CD4-positive, alpha-beta T cell treated with Interleukin-21 for 1 hour (primary cell): Measurements from ENCODE around the gene TESK2.
"Not testable (repeated sequence)": the region's sequence is repeated elsewhere in the genome, so short reads cannot be mapped to it uniquely, and the experiment has no call there.

Source experiments
- DNase-seq: peaks from one replicate; pipeline ENCODE4 v3.0.0-alpha.2; 2020

Gene TESK2

DNA sequence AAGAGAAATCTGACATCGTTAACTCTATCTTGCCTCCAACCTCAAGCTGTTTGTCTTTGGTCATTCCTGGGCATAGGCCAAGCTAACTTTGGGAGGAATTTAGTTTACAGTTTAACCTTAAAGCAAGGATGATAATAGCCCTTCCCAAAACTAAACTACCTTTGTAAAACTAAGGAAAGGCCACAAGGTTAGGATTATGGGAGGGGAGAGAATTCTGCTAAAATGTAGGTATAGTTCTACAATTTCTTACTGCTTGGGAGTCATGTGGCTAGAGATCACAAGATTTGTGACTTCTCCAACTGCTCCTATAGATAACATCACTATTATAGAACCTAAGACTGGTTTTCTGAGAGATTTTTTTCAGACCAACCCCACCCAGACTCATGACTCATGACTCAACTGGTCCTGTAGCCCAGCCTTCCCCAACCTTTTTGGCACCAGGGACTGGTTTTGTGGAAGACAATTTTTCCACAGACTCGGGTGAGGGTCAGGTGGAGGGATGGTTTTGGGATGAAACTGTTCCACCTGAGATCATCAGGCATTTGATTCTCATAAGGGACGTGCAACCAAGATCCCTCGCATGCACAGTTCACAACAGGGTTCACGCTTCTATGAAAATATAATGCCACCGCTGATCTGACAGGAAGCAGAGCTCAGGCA, 80.0 kb downstream of the TESK2 start:
- no peak for DNase-seq

- no peak for DNase-seq
These were observed 81.7 kb downstream of the TESK2 start for GRCh38 chr1:45409276-45409675.

- no peak for DNase-seq
These were observed 83.2 kb downstream of the TESK2 start for GRCh38 chr1:45407629-45408287.

- no peak for DNase-seq
These were observed 85.3 kb downstream of the TESK2 start for GRCh38 chr1:45405636-45406035.

DNA sequence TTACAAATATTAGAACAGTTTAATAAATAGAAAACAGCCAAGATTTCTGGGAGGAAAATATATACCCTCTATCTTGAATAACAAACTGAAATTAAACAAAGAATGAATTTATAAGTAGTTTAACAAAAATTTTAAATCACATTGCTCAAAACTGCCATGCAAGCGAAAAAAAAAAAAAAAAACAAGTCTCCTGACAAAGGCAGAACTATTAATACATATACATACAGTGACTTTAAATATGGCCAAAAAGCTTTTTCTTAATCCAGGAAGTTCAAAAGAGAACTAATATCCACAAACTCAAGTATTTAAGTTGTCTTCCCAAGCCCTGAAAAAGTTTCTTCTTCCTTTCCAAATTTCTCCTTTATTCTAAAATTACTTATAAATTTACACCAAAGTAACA, 87.2 kb downstream of the TESK2 start:
- DNase-seq, result no peak

DNA sequence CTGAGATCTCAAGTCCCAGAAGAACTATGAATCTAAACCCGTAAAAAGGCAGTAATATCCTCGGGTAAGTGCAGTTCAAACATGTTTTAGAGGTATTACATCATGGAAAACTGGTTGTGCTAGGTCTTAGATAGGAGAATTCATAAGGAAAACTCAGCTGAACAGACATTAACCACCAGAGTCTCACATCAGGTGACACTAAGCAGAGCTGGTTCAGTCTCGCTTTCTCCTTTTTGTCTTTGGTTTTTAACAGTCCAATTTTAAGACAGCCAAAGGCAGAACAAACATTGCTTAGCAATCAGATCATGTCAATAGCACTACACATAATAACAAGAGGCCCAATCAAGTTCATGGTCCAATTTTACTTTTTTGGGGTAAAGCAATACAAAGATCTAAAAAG, 87.7 kb downstream of the TESK2 start:
- DNase-seq, result no peak

DNA sequence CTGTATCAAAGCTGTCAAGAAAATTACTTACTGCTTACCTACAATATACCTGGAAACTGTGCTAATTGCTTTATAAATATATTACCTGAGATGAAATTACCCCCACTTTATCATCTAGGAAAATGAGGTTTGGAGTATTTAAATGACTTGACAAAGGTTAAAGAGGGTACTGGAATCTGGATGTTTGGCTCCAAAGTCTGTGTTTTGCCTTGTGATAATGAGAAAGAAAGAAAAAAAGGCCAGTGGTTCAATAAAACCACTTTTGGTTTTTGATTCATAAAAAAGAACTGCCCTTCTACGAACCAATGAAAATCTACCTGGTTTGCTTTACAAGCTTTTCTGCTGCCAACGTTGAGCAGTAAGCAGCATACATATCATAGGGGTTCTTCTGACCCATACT, 89.4 kb downstream of the TESK2 start:
- DNase-seq, result no peak

GRCh38 chr1:45400049-45400448, 90.9 kb downstream of the TESK2 start:
- no peak for DNase-seq

- DNase-seq, result no peak
These were observed 93.7 kb downstream of the TESK2 start for GRCh38 chr1:45397285-45397684.

DNA sequence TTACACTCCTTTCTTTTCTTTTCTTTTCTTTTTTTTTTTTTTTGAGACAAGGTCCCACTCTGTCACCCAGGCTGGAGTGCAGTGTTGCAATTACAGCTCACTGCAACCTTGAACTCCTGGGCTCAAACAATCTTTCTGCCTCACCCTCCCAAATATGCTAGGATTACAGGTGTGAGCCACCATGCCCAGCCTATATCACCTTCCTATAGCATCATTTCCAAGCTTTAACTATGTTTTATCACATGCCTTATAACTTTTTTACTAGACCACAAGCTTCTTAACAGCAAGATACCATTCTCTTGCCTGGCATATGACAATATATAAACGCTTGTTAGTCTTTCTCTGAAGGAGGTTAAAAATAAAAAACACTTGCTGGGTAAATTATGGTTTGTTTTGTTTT, 95.4 kb downstream of the TESK2 start:
- DNase-seq, result no peak

DNA sequence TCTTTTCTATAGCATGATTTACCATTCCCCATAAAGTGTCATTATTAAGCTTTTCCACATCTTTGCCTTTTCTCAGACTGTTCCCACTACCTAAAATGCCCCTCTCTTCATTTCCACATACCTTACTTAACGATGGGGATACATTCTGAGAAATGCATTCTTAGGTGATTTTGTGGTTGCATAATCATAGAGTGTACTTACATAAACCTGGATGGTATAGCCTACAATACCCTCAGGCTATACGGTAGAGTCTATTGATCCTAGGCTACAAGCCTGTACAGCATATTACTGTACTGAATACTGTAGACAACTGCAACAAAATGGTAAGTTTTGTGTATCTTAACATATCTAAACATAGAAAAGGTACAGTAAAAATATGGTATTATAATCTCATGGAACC, 95.9 kb downstream of the TESK2 start:
- no peak for DNase-seq

DNA sequence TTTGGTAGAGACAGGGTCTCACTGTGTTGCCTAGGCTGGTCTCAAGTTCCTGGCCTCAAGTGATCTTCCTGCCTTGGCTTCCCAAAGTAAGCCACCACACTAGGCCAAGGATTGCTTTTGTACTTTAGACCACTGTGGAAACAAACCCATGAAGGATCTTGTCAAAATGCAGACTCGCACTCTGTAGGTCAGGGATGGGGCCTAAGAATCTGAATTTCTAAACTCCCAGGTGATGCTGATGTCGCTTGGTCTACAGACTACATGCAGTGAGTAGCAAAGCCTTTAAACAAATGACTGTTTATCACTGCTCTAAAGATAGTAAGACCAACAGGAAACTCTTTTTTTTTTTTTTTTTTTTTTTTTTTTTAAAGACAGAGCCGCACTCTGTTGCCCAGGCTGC, 96.6 kb downstream of the TESK2 start:
- peak; percentile 13 for DNase-seq

DNA sequence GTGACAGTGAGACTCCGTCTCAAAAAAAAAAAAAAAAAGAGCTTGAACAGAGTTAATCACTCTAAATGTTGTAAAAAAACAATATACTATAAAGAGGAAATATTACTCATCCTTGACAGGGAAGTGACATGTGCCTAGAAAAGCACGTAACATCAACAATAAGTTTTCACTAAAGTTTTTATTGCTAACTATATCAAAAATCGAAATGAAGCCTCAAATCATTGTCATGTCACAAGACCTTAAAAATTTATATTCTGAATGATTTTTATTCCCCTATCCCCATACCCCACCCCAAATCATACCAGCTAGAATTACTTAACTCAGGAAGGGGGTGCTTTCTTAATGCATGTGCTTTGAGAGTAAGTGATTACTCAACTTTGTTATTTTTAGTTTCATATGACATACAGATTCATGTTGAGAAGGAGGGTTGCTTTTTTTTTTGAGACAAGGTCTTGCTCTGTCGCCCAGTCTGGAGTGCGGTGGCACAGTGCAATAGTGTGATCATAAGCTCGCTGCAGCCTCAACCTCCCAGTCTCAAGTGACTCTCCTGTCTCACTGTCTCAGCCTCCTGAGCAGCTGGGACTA, 97.2 kb downstream of the TESK2 start:
- peak; percentile 8 for DNase-seq

DNA sequence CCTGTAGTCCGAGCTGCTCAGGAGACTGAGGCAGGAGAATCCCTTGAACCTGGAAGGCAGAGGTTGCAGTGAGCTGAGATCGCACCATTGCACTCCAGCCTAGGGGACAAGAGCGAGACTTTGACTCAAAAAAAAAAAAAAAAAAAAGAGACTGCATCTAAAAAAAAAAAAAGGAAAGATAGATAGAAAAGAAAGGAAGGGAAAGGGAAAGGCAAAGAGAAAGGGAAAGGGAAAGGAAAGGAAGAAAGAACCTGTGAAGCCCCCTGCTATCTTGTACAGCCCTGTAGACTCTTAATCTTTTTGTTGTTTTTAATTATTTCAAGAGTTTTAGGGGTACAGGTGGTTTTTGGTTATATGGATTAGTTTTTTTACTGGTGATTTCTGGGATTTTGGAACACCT, 104.7 kb downstream of the TESK2 start:
- DNase-seq, result no peak

GRCh38 chr1:45385302-45385701, 105.7 kb downstream of the TESK2 start:
- DNase-seq, result no peak

- DNase-seq, result not testable (repeated sequence)
These were observed 106.8 kb downstream of the TESK2 start for GRCh38 chr1:45384213-45384612.

DNA sequence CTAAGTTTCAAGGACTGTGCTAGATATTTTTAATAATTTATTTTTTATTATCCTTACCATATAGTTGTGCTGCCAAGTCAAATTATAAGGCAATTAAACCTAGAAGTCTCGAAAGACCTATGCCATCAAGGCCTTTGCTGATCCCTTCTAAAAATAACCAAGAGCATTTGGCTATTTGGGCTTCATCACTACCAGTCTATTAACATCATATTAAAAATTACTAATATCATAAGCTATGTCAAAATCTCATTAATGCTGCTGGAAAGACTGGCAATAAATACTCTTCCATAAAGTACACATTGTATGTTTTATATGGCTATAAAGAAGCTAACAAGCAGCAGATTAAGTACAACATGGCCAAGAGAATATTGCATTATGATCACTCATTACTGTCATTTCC, 107.8 kb downstream of the TESK2 start:
- DNase-seq, result no peak

DNA sequence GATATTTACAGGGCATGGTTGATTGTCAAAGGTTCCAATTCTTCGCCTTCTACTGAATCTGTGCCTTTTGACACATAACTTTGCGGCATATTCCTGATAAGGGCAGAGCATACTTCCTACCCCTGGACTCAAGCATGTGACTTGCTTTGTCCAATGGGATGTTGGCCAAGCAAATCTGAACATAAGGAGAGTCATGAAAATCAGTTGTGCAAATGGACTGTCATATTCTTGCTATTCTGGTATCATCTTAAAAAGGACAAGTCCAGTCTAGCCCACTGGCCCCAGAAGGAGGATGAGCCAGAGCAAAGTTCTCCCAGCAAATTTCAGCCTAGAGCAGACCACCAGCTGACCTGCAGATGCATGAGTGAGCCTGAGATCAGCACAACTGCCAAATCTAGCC, 109.7 kb downstream of the TESK2 start:
- DNase-seq, result no peak

GRCh38 chr1:45380730-45381129, 110.2 kb downstream of the TESK2 start:
- DNase-seq, result no peak

DNA sequence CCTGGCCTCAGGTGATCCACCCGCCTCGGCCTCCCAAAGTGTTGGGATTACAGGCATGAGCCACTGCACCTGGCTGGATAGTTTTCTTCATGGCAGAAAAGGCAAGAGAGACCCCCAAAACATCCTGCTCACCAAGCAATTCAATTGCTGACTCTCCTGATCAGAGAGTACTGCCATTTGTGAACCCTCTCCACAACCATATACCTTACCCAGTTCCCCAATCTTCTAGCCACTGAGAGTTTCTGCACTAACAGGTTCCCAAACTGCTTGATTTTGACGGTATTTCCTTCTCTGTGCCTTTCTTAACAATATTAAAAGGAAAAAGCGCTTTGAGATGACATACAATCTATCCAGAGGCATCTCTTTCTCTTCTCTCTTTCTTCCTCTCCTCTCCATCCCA, 110.8 kb downstream of the TESK2 start:
- no peak for DNase-seq

DNA sequence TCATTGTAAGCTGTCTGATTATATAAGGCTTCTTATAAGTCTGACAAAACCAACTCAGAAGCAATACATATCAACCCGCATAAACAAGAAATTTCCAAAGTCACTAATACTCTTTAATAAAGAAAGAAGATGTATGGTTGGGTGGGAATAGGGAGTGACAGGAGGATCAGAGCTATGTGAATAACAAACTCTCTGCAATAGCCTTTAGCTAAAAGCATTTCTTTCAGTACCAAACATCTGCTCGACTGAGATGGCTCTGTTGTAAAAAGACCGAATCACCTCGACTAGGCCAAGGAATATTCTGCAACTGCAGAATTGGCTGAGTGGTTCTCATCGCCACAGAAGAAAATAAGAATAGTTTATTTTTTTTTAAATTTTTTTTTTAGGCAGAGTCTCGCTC, 111.4 kb downstream of the TESK2 start:
- DNase-seq, result no peak

GRCh38 chr1:45378184-45378583, 112.8 kb downstream of the TESK2 start:
- DNase-seq, result no peak

GRCh38 chr1:45375104-45376090, 115.6 kb downstream of the TESK2 start:
- no peak for DNase-seq
